Fibroblast of skin of right biceps (primary cell): Measurements from ENCODE around the gene C9orf43.
"Not testable (repeated sequence)": the region's sequence is repeated elsewhere in the genome, so short reads cannot be mapped to it uniquely, and the experiment has no call there.

Experiments
- DNase-seq: peaks from one replicate; pipeline ENCODE4 v3.0.0-alpha.2; 2013

Gene C9orf43

GRCh38 chr9:113421726-113422125 lies 11.2 kb downstream of the C9orf43 start:
- no peak for DNase-seq

GRCh38 chr9:113425072-113425471 lies 14.5 kb downstream of the C9orf43 start:
- DNase-seq: no peak

GRCh38 chr9:113426701-113427100 lies 16.2 kb downstream of the C9orf43 start:
- no peak for DNase-seq

GRCh38 chr9:113427629-113428028 lies 17.1 kb downstream of the C9orf43 start:
- no peak for DNase-seq

GRCh38 chr9:113428062-113428615 lies 17.6 kb downstream of the C9orf43 start:
- no peak for DNase-seq

- no peak for DNase-seq
Observed at GRCh38 chr9:113431191-113431590, 20.6 kb downstream of the C9orf43 start.

- no peak for DNase-seq
Observed at GRCh38 chr9:113436728-113437515, 26.4 kb downstream of the C9orf43 start.

GRCh38 chr9:113437716-113438115 lies 27.2 kb downstream of the C9orf43 start:
- DNase-seq: not testable (repeated sequence)

- DNase-seq: no peak
Observed at GRCh38 chr9:113444736-113445135, 34.2 kb downstream of the C9orf43 start.

GRCh38 chr9:113446323-113446740 lies 35.8 kb downstream of the C9orf43 start:
- peak; percentile 41 for DNase-seq

GRCh38 chr9:113449376-113449775 lies 38.8 kb downstream of the C9orf43 start:
- DNase-seq: peak; percentile 5

- no peak for DNase-seq
Observed at GRCh38 chr9:113452113-113452605, 41.6 kb downstream of the C9orf43 start.

GRCh38 chr9:113454914-113455761 lies 44.6 kb downstream of the C9orf43 start:
- DNase-seq: peak; percentile 89

- DNase-seq: peak; percentile 39
Observed at GRCh38 chr9:113456235-113456634, 45.7 kb downstream of the C9orf43 start.

- no peak for DNase-seq
Observed at GRCh38 chr9:113461285-113461684, 50.7 kb downstream of the C9orf43 start.

- DNase-seq: no peak
Observed at GRCh38 chr9:113461943-113462342, 51.4 kb downstream of the C9orf43 start.

GRCh38 chr9:113462781-113463286 lies 52.3 kb downstream of the C9orf43 start:
- DNase-seq: no peak

- no peak for DNase-seq
Observed at GRCh38 chr9:113463418-113464285, 53.1 kb downstream of the C9orf43 start, which contains the start of gene RGS3. Gene RGS3 (plus strand): TSS chr9:113463727. CDS start chr9:113463803, 76 bp downstream.

- no peak for DNase-seq
Observed at GRCh38 chr9:113464286-113464660, 53.7 kb downstream of the C9orf43 start.

GRCh38 chr9:113465599-113466140 lies 55.1 kb downstream of the C9orf43 start:
- DNase-seq: no peak

GRCh38 chr9:113467183-113467582 lies 56.6 kb downstream of the C9orf43 start:
- DNase-seq: no peak
